Epidermal melanocyte (primary cell): ENCODE measurements around the gene PNPLA2.
A peak's percentile ranks its signal among the peaks of the same experiment; 100 is the strongest.

Source experiments
- DNase-seq: peaks from one replicate; pipeline ENCODE4 v3.0.0; 2011; ENCODE audit warnings: low spot score; ENCODE audit not compliant: insufficient read length

The PNPLA2 gene

DNA sequence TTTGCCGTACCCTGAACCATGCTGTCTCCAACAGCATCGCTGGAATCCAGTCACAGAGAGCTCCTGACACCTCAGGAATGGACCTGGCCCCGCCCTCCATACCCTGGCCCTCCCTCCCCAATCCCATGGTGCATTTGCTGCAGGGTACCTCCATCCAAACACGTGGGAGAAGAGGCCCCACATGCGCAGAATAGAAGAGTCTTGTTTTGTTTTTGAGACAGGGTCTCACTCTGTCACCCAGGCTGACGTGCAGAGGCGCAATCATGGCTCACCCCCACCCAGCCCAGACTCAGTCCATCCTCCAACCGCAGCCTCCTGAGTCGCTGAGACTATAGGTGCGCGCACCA, 2.3 kb upstream of the PNPLA2 start:
- no peak for DNase-seq

- DNase-seq, result peak; percentile 96
Measured at GRCh38 chr11:819129-819931, 616 bp downstream of the PNPLA2 start.

GRCh38 chr11:819943-820649, 1.4 kb downstream of the PNPLA2 start:
- peak; percentile 72 for DNase-seq

- peak; percentile 96 for DNase-seq
Measured at GRCh38 chr11:820655-821511, 2.2 kb downstream of the PNPLA2 start.

DNA sequence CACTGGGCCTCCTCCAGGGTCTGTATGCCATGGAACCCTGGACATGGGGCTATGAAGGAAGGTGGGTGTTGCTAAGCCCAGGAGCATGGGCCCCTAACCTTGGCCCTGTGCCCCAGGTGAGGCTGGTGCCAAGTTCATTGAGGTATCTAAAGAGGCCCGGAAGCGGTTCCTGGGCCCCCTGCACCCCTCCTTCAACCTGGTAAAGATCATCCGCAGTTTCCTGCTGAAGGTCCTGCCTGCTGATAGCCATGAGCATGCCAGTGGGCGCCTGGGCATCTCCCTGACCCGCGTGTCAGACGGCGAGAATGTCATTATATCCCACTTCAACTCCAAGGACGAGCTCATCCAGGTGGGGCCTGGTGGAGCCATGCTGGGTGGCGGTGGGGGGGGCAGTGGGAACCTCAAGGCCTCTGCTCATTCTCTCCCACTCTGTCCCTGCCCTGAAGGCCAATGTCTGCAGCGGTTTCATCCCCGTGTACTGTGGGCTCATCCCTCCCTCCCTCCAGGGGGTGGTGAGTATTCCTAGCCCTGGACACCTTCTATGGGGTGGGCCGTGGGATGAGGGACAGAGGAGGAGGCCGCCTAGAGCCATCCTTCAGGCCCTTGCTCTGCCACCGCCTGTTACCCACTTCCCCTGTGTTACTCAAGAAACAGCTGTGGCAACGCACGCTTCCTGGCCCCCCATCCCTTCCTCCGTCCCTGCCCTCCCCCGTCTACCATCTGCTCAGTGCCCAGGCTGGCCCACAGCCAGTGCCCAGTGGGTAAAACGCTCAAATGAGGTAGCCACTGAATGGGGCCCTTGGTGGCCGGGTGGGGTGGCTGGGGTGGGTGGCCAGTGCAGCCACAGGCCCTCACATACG, 3.0 kb downstream of the PNPLA2 start:
- no peak for DNase-seq

GRCh38 chr11:823441-824291, 5.0 kb downstream of the PNPLA2 start:
- no peak for DNase-seq

GRCh38 chr11:824292-824880, 5.7 kb downstream of the PNPLA2 start:
- DNase-seq, result no peak

DNA sequence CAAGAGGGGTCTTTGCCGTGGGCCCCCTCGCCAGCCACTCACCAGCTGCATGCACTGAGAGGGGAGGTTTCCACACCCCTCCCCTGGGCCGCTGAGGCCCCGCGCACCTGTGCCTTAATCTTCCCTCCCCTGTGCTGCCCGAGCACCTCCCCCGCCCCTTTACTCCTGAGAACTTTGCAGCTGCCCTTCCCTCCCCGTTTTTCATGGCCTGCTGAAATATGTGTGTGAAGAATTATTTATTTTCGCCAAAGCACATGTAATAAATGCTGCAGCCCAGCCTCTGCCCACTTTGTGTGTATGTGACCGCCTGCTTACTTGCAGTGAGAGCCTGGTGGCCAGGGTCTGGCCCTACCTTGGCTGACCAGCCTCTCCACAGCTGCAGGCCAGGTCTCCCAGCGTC, 6.2 kb downstream of the PNPLA2 start:
- no peak for DNase-seq

- no peak for DNase-seq
Measured at GRCh38 chr11:825366-826226, 6.9 kb downstream of the PNPLA2 start.

DNA sequence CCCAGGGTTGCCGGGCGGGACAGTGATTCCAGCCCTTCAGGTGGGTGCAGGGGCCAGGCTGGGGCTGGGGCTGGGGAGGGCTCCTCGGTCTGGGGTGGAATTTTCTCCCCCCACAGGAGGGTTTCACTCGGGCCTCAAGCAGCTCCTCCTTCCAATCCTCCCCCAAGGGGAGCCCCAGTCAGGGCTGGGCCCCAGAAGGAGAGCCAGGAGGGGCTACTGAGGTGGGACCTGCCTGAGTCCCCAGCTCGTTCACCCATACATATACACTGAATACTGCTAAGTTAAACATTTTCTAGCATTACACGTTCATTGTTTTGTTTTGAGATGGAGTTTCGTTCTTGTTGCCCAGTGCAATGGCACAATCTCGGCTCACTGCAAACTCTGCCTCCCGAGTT, 7.5 kb downstream of the PNPLA2 start:
- no peak for DNase-seq

GRCh38 chr11:826836-827145, 8.1 kb downstream of the PNPLA2 start:
- DNase-seq, result no peak

DNA sequence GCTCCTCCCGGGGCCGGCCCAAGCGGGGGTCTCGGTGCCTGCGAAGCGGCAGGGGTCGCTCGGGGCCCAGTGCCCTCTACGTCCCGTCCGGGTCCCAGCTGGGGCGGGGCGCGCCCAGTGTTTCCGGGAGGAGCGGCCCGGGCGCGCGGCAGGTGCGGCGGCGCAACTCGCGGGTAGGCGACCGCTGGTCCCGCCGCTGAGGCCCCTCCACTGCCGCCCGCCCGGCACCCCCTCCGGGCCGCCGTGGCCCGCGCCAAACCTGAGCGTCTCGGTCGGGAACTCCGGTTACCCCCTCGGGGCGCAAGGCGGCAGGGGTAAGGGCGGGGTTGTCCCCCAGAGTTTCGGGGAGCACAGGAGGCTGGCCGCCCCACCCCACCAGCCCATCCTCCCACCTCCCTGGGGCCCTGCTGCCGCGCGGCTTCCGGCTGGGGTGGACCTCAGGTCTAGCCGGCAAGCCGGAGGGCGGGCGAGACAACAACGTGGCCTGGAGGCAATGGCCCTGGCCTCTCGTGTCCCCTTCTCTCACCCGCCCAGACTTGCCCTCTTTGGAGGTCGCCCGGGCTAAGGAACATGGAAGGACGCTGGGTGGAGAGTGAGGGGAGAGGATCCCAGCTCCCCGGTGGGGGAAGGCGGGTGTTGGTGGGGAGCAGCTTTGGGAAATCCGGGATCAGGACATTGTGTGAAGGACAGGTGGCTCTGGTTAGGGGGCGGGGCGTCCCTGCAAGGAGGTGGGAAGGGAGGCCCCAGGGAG, 8.6 kb downstream of the PNPLA2 start:
- no peak for DNase-seq

DNA sequence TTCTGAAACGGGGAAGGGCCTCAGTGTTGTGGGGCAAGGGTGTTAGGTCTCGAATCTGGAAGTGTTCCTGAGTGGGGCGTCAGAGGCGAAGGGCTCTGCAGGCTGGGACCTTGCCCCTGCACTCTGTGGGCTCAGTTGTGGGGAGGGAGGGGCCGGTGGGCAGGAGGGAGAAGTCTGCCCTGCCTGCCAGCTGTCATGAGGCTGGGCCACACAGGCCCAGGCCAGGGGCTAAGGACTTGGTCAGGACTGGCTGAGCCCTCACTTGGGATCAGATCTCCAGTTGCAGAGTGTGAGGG, 9.1 kb downstream of the PNPLA2 start, which contains the start of gene CRACR2B:
Gene CRACR2B, plus strand, starts transcription at position 23 of the 296 bp plus-strand sequence. CDS start 689 bp downstream, outside the sequence.
- DNase-seq, result no peak

- no peak for DNase-seq
Measured at GRCh38 chr11:828506-829175, 9.9 kb downstream of the PNPLA2 start.

GRCh38 chr11:829176-829846, 10.6 kb downstream of the PNPLA2 start:
- DNase-seq, result no peak

DNA sequence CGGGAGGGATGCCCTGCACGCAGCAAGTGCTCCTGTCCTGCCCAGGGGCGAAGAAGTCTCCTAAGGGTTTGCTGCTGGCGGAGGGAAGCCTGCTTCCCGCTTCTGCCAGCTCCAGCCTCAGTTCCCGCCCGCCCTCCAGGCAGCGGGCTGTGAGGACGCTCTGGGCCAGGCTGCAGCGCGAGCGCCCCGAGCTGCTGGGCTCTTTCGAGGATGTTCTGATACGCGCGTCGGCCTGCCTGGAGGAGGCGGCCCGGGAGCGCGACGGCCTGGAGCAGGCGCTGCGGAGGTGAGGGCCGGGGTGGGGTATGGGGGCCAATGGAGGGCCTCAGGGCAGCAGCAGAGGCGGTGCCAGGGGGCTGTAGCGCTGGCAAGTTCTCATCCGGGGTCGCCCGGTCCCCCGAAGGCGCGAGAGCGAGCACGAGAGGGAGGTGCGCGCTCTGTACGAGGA, 11.2 kb downstream of the PNPLA2 start:
- no peak for DNase-seq
